Left hindlimb (tissue), 1 donor: ENCODE data around the gene NT5C1B.
A peak's percentile ranks its signal among the peaks of the same experiment; 100 is the strongest.

Experiments
- DNase-seq: peaks from one replicate; pipeline ENCODE4 v3.0.0-alpha.2; 2018

NT5C1B gene

GRCh38 chr2:18548621-18549020 is 40.7 kb downstream of the NT5C1B start:
- DNase-seq, result no peak

GRCh38 chr2:18546567-18546966 is 42.8 kb downstream of the NT5C1B start:
- DNase-seq, result no peak

GRCh38 chr2:18545384-18545783 is 44.0 kb downstream of the NT5C1B start:
- DNase-seq, result no peak

- DNase-seq, result no peak
Measured at GRCh38 chr2:18544171-18544570, 45.2 kb downstream of the NT5C1B start.

- DNase-seq, result no peak
Measured at GRCh38 chr2:18540872-18541271, 48.5 kb downstream of the NT5C1B start.

- DNase-seq, result no peak
Measured at GRCh38 chr2:18536697-18537096, 52.7 kb downstream of the NT5C1B start.

GRCh38 chr2:18536100-18536499 is 53.3 kb downstream of the NT5C1B start:
- DNase-seq, result no peak

- DNase-seq, result no peak
Measured at GRCh38 chr2:18531194-18531593, 58.2 kb downstream of the NT5C1B start.

- DNase-seq, result no peak
Measured at GRCh38 chr2:18527822-18528221, 61.5 kb downstream of the NT5C1B start.

- no peak for DNase-seq
Measured at GRCh38 chr2:18527326-18527725, 62.0 kb downstream of the NT5C1B start.

- no peak for DNase-seq
Measured at GRCh38 chr2:18526429-18526828, 62.9 kb downstream of the NT5C1B start.

GRCh38 chr2:18525852-18526251 is 63.5 kb downstream of the NT5C1B start:
- no peak for DNase-seq

- DNase-seq, result no peak
Measured at GRCh38 chr2:18525236-18525635, 64.1 kb downstream of the NT5C1B start.

GRCh38 chr2:18522484-18523146 is 66.8 kb downstream of the NT5C1B start:
- no peak for DNase-seq

GRCh38 chr2:18520451-18521425 is 68.6 kb downstream of the NT5C1B start:
- peak; percentile 93 for DNase-seq

- DNase-seq, result peak; percentile 78
Measured at GRCh38 chr2:18519914-18520450, 69.4 kb downstream of the NT5C1B start.

GRCh38 chr2:18518116-18519111 is 71.0 kb downstream of the NT5C1B start:
- no peak for DNase-seq

- no peak for DNase-seq
Measured at GRCh38 chr2:18517386-18517785, 72.0 kb downstream of the NT5C1B start.

- no peak for DNase-seq
Measured at GRCh38 chr2:18516112-18516511, 73.3 kb downstream of the NT5C1B start.

GRCh38 chr2:18514526-18515461 is 74.6 kb downstream of the NT5C1B start:
- DNase-seq, result no peak
